Inflammatory macrophage treated with lipopolysaccharide for 1 hour (primary cell): ENCODE measurements around the gene PAX1.

Experiments
- DNase-seq, 2 donors: peaks; one replicate each; pipeline ENCODE4 v3.0.0-alpha.2; 2020 to 2022

The PAX1 gene

DNA sequence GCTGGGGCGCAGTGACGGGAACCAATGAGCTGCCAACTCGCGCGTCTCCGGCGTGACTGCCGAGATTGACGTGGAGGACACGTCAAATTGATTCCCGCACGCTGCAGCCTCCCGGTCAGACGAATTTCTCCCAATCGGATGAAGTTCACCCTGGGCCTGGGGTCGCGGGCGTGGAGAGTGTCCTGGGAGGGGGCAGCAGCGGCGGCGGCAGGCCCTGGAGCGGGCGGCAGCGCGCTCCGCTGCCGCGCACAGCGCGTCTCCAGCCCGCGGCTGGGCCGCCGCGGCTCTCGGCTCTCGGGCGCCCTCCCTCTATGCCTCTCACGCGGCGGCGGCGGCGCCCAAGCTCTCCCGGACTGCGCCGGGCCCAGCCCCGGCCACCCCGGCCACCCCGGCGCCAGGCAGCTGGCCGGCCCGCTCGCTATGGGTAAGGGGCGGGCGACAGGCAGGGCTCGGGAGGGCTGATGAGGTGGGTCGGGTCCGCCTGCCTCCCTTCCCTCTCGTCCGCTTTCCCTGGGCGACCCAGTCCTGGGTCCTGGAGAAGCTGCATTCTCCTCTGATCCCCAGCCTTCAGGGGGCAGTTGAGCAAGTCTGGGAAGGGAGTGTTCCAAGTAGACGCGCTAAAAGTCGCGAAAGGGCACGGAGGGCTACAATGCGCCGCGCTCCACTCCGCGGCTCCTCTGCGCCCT, at the start of gene PAX1:
Gene PAX1 (plus strand): TSS at position 90 of the 686 bp plus-strand sequence. CDS start 49 bp downstream, at position 139.
- no peak for DNase-seq

- DNase-seq: no peak
These were observed 49.0 kb upstream of the PAX1 start for GRCh38 chr20:21656308-21657067.

DNA sequence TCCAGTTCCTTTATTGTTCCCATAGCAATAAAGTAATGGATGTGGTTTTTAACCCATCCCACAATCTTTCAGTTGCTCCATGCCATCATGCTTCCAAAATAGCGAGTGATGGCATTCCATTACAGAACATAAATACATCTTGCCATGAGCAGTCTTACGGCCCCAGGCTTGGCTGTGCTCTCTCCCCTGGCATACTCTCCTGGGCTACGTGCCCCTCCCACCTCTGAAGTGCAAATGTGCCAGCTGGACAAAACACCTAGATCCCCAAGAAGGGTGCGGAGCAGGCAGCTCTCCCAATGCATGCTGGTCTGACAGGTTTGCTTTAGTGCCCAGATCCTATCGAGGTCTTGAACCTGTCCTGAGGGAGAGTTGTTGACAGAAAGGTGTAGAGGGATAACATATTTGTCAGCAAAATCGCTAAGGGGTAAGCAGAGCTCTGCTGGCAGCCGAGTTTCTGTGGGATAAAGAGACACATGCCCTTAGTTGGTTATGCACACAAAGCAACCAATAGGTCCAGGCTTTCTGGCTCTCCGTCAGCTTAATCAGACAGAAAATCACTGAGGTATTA, 43.9 kb upstream of the PAX1 start:
- DNase-seq: no peak

- no peak for DNase-seq
These were observed 42.0 kb upstream of the PAX1 start for GRCh38 chr20:21663465-21663864.

- DNase-seq: no peak
These were observed 39.6 kb upstream of the PAX1 start for GRCh38 chr20:21665687-21666446.

GRCh38 chr20:21670126-21670525, 35.3 kb upstream of the PAX1 start:
- DNase-seq: no peak

DNA sequence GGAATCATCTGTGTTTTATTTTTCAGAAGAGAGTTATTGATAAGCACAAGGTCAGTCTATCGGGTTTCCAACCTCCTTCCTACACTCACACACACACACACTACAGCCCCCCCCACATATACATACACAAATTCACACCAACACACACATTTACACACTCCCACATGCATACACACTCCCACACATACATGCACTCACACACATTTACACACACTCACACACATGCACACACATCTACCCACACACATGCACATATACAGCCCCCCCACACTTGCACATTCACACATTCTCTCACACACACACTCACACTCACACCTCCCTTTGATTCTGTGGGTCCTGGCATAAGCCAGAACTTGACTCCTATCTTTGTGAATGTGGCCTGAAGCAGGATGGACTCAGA, 34.5 kb upstream of the PAX1 start:
- no peak for DNase-seq

- no peak for DNase-seq
These were observed 28.2 kb upstream of the PAX1 start for GRCh38 chr20:21677261-21677660.

- no peak for DNase-seq
These were observed 27.7 kb upstream of the PAX1 start for GRCh38 chr20:21677781-21678180.

DNA sequence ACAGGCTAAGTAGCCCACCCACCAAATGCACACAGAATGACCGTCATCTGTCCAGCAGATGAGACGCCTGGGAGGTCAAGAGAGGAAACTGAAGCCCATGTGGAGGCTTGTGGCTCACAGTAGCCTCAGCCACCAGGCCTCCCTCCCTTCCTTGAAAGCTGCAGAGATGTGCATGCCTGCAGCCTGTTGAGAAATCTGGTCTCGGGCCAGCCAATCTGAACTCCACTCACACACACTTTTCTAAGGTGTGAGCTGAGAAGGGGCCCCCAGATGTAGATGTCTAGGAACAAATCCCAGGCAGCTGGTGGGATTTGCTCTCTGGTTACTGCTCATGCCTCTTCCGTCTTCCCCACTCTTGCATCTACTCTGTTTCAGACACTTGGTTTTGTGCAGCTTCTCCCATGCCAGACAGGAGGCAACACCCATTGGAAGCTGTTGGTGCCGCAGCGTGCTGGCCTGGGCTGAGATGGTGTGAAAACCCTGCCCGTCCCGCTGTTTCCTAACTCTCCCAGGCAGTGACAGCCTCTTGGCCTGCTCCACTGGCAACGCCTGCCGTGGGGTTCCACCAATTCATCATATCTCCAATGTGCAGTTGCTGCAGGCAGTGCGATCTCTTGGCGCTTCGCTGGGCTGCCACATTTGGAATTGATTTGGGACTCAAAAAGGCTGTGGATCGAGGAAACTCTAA, 24.1 kb upstream of the PAX1 start:
- no peak for DNase-seq

GRCh38 chr20:21681922-21682318, 23.5 kb upstream of the PAX1 start:
- DNase-seq: no peak

- no peak for DNase-seq
These were observed 22.9 kb upstream of the PAX1 start for GRCh38 chr20:21682521-21682954.

- no peak for DNase-seq
These were observed 20.8 kb upstream of the PAX1 start for GRCh38 chr20:21684671-21685070.

DNA sequence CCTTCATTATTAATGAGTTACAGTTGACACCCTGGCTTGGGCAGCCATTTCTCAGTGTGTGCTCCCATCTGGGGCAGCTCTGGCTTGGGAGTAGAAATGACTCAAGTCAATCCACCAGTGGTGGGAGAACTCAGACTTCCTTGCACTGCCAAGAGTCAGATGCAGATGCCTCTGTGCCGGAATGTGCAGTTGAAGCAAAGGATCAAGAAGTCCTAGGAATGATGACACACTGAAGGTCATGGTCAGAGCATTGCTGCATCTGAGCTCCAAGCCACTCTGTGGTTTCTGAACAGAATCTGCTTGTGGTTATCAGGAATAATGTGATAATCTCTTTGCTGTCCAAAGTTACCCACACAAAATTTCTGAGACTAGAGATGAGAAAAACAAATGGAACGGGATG, 19.5 kb upstream of the PAX1 start:
- no peak for DNase-seq

DNA sequence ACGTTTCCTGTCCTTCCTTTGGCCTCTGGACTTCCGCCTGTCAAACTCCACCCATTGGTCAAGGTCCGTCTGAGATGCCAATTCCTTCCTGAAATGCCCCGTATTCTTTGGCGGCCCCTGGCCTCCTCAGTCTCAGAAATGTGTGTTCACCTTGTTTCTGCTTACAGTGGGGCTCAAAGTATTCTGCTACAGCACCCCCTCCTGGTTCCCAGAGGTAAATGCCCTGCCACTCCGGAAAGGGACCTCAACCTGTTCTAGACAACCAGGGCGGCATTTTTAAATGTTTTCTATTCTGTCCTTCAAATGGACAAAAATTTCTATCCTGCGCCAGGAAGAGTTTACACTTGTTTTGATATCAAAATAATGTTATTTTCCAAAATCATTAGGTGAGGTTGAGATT, 12.1 kb upstream of the PAX1 start:
- peak in 1 of 2 donors; percentile 2 for DNase-seq

DNA sequence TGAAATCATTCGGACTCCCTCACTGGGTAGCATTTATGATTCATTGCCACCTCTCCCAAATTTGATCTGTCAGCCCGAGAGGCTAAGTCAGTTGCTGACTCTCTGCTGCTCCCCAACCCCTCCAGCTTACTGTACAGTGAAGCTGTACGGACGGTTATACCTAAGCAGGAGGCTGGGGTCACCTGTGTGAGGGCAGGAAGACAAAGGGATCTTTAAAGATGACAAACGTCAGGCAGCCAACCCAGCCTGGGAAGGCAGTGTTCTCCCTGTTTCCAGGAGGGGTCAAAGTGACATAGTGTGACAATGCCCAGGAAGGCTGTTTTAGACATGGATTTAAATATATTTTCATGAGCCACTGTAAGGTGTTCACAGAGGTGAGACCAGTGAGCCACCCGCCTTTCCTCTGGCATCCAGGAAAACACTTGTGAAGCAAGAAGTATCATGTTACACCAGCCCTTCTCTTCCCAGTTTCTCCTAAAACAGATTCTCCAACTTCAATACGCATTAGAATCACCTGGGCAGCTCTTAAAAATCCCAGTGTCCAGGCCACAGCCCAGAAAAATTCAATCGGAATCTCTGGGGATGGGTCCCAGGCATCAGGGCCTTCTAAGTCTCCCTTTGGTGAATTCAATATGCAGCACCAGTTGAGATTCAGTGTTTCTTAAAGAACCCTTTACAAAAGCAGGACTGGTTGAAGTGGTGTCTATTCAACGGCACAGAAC, 6.8 kb upstream of the PAX1 start:
- DNase-seq: no peak

DNA sequence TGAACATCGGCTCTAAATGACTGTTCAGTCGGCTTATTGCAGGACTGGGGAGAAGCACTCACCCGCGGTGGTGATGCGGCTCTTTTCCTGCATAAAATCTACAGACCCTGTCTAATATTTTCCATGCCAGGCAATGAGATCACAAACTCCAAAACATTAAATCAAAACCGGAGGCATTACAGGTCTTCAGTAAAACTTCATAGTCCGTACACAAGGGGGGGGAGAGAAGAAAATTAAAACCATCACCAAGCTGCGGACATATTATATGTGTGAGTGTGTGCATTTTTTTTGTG, 6.3 kb upstream of the PAX1 start:
- no peak for DNase-seq

- DNase-seq: no peak
These were observed 4.1 kb upstream of the PAX1 start for GRCh38 chr20:21701171-21701876.

GRCh38 chr20:21702016-21702415, 3.4 kb upstream of the PAX1 start:
- DNase-seq: no peak

GRCh38 chr20:21702553-21703470, 2.7 kb upstream of the PAX1 start:
- peak in 1 of 2 donors; percentile 13 for DNase-seq
